Left forelimb (tissue), 1 donor: ENCODE results near the gene ATP6AP1.
A peak's percentile ranks its signal among the peaks of the same experiment; 100 is the strongest.

ENCODE experiments used
- DNase-seq: peaks from one replicate; pipeline ENCODE4 v3.0.0-alpha.2; 2018; ENCODE audit warnings: low spot score

ATP6AP1 gene

GRCh38 chrX:154444755-154445246, 16.3 kb downstream of the ATP6AP1 start:
- DNase-seq, result no peak

DNA sequence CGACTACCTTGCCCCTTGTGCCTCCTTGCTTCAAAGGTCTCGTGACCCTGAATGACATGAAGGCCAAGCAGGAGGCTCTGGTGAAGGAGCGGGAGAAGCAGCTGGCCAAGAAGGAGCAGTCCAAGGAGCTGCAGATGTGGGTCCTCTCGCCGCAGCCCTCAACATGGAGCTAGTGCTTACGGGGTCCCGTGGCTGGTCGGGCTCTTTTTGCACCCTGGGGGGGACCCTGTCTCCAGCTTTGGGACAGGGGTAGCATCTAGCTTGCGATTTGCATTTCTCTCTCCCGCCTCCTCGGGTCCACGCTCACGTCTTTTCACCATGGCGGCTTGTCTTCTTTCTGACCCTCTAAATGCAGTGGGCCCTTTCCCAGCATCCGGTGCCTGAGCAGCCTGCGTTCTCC, 17.3 kb downstream of the ATP6AP1 start:
- DNase-seq, result no peak

- DNase-seq, result no peak
These were observed 18.0 kb downstream of the ATP6AP1 start for GRCh38 chrX:154446430-154446829.

DNA sequence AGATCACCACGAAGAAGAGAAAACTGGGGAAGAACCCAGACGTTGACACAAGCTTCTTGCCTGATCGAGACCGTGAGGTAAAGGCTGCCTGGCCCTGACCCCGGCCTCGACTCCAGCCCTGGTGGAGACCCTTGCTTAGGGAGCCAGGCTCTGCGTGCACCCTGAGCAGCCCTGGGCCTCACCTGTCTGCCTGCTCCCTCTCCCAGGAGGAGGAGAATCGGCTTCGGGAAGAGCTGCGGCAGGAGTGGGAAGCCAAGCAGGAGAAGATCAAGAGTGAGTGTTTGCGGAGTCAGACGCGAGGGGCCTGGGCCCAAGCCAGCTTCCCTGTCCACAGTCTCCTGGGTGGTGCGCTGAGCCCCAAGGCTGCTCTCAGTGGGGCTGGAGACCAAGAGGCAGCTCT, 20.0 kb downstream of the ATP6AP1 start:
- DNase-seq, result no peak

GRCh38 chrX:154449618-154450017, 21.1 kb downstream of the ATP6AP1 start:
- DNase-seq, result no peak

- DNase-seq, result no peak
These were observed 21.8 kb downstream of the ATP6AP1 start for GRCh38 chrX:154450312-154450711.

DNA sequence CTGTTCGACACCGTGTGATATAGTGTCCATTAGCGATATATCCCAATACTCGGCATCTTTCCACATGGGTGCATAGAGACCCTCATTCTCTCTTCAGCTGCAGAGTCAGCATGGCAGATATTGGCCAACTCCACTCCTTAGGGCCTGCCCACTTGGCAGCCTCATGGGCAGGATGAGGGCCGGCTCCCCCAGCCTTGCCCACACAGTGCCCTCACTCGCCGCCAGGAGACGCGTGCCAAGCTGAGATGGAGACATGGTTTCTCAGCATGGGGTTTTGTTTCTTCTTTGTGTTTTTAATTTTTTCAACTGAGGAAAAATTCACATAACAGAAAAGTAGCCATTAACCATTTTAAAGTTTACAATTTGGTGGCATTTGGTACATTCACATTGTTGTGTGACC, 24.3 kb downstream of the ATP6AP1 start:
- no peak for DNase-seq

DNA sequence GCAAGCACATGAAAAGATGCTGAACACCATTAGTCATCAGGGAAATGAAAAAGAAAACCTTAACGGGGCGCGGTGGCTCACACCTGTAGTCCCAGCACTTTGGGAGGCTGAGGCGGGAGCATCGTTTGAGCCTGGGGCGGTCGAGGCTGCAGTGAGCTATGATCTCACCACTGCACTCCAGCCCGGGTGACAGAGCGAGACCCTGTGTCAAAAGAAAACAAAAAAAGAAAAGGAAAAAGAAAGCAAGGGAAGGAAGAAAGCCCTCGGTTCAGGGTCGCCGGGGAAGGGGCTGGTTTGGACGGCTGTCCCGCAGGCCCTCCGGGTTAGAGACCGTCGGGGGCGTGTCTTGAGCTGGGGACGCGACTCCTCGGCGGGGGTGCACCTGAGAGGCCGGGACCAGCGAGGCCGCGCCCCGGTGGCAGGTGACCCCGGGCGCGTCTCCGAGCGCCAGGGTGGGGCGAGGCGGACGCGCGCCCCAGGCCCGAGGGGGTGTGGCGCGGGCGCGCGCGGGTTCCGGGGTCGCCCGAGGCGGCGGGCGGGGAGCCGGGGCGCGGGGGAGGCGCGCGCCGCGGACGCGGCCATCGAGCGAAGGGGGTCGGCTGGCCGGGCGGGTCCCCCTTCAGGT, 29.1 kb downstream of the ATP6AP1 start:
- no peak for DNase-seq

DNA sequence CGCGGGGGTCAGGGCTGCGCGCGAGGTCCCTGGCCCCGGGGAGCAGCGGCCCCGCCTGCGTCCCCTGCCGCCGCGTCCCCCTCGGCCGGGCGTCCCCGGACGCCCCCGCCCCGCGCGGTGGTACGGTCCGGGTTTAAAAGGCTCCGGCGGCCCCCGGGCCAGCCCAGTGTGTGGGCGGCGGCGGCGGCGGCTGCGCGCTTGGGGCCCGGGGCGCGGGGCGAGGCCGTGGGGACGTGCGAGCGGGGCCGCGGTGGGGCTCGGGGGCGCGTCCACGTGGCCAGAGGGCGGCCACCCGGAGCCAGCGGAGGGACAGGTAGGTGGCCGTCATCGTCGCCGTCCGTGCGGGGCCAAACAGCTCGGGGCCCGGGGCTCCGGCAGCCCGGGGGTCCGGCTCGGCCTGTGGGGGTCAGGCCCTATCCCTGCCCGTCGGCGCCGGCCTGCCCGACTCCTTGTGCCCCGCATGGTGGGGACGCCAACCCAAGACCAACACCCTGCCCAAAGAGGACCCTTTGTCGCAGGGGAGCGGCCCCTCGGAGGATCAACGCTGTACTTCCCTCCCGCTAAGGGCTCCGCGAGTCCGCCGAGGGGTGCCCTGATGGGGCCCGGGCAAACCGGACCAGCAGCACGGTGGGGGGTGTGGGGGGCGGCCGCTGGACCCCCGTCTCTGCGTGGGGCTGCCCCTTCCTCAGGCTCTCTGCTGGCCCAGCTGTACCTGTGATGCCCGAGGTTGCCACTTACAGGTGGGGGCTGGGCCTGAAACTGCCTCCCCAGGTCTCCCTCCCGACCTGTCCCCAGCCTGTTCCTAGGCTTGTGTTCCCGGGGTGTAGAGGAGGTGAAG, 29.9 kb downstream of the ATP6AP1 start, which contains the start of gene PLXNA3:
Gene PLXNA3 (plus strand): TSS at position 166 of the 838 bp plus-strand sequence. CDS start 1,903 bp downstream, outside the sequence.
- peak; percentile 70 for DNase-seq

GRCh38 chrX:154458954-154459778, 30.7 kb downstream of the ATP6AP1 start:
- no peak for DNase-seq

DNA sequence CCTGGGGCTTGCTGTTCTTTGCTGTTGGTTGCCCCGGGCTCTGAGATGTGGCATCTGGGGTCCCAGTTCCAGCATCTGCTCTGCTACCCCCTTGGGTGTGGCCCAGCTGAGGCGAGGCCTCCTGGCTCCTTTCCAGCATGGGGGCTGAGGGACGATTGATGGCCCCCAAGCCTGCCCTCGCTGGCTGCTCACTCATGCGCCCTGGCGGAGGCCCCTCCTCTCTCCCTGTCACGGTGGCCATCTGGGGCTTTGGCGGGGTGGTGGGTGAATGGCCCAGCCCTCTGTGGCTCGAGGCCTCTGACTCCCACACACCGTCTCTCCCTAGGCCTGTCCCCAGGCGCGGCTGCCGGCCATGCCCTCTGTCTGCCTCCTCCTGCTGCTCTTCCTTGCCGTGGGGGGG, 31.4 kb downstream of the ATP6AP1 start:
- DNase-seq, result no peak

GRCh38 chrX:154460326-154460725, 31.8 kb downstream of the ATP6AP1 start:
- no peak for DNase-seq

- DNase-seq, result no peak
These were observed 33.9 kb downstream of the ATP6AP1 start for GRCh38 chrX:154462396-154462795.

DNA sequence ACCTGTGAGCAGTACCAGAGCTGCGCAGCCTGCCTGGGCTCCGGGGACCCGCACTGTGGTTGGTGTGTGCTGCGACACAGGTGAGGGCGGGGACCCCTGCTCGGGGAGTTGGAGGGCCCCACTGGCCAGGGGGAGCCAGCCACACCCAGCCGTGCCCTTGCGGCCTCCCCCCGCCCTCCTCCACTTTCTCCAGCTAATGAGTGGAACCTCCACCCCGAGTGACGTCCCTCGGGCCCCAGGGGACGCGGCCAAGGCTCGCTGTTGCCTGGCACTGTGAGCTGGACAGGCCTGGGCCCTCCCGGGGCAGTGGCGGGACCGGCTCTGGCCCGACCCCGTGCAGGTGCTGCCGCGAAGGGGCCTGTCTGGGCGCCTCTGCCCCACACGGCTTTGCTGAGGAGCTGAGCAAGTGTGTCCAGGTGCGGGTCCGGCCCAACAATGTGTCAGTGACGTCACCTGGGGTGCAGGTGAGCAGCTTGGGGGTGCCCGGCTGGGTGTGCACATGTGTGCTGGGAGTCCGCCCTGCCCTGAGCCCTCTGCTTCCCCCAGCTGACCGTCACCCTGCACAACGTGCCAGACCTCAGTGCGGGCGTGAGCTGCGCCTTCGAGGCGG, 35.2 kb downstream of the ATP6AP1 start:
- DNase-seq, result no peak

DNA sequence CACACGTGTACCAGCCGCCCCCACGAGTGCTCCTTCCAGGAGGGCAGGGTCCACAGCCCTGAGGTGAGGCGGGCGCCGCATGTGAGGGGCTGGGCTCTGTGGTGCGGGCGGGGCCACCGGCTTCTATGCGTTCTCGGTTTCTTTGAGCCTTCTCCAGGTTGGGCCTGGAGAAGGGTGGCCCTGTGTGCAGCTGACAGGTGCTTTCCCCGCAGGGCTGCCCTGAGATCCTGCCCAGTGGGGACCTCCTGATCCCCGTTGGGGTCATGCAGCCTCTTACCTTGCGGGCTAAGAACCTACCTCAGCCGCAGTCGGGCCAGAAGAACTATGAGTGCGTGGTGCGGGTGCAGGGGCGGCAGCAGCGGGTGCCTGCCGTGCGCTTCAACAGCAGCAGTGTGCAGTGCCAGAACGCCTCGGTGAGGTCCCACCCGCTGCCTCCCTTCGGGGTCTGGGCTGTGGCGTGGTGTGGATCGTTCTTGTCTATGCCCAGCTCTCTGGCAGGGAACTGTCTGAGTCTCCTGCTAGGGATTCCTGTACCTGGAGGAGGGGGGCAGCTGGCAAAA, 36.4 kb downstream of the ATP6AP1 start:
- DNase-seq, result no peak

GRCh38 chrX:154465601-154466000, 37.1 kb downstream of the ATP6AP1 start:
- DNase-seq, result no peak

- DNase-seq, result no peak
These were observed 37.6 kb downstream of the ATP6AP1 start for GRCh38 chrX:154466036-154466435.

- DNase-seq, result no peak
These were observed 38.4 kb downstream of the ATP6AP1 start for GRCh38 chrX:154466907-154467306.

DNA sequence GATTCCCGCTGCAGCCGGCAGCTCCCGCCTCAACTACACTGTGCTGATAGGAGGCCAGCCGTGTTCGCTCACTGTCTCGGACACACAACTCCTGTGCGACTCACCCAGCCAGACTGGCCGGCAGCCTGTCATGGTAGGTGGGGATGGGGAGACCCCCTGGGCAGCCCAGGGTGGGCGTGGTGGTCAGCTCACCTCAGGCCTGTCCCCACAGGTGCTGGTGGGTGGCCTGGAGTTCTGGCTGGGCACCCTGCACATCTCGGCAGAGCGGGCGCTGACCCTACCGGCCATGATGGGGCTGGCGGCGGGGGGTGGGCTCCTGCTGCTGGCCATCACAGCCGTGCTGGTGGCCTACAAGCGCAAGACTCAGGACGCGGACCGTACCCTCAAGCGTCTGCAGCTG, 39.1 kb downstream of the ATP6AP1 start:
- no peak for DNase-seq

DNA sequence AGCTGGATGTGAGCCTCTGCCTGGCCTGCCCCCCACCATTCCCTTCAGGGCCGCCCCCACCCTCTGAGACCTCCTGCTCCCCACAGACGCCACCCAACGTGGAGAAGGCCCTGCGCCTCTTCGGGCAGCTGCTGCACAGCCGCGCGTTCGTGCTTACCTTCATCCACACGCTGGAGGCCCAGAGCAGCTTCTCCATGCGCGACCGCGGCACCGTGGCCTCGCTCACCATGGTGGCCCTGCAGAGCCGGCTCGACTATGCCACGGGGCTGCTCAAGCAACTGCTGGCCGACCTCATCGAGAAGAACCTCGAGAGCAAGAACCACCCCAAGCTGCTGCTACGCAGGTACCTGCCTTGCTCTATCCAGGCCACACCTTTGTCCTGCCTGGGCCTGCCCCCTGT, 39.7 kb downstream of the ATP6AP1 start:
- DNase-seq, result no peak

GRCh38 chrX:154469114-154469513, 40.6 kb downstream of the ATP6AP1 start:
- no peak for DNase-seq

DNA sequence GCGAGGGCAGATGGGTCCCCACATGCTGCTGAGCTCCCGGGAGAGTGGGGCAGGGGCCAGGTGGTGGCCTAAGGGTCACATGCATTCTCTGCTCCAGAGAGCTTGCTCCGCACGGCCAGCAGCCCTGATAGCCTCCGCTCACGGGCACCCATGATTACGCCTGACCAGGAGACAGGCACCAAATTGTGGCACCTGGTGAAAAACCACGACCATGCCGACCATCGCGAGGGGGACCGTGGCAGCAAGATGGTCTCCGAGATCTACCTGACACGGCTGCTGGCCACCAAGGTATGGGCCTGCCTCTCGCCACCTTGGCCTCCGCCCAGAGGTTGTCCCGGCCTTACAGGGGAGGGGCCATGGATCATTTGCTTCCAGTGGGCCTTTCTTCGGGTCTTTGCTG, 41.4 kb downstream of the ATP6AP1 start:
- DNase-seq, result no peak
